Mammary epithelial cell (primary cell): Measurements from ENCODE around the gene FAM171A2.

Experiments
- CTCF ChIP-seq, 2 donors: IDR thresholded peaks in 1 of 2; conservative IDR thresholded peaks in 1 of 2; 2 replicates each; pipeline ENCODE4 v1.5.1; 2011 to 2012; ENCODE audit warnings: inconsistent platforms in 2 of 2, low read length in 2 of 2, mild to moderate bottlenecking in 2 of 2, control low read depth in 1 of 2, low read depth in 1 of 2; ENCODE audit not compliant: insufficient read depth in 1 of 2; ENCODE audit errors: extremely low read depth in 1 of 2
- EZH2 ChIP-seq: IDR thresholded peaks from 2 replicates; pipeline ENCODE4 v1.6.1; 2012; ENCODE audit warnings: low read length, inconsistent platforms, borderline replicate concordance

GRCh38 chr17:44409309-44410028 is 45.8 kb upstream of the FAM171A2 start:
- TF ChIP-seq EZH2 = no peak
- TF ChIP-seq CTCF (conservative IDR thresholded peaks at IDR 0.05 in 1 of 2, IDR thresholded peaks at IDR 0.05 in 1 of 2; ENCODE audit: extremely low read depth in 1 of 2, insufficient read depth in 1 of 2, low read depth in 1 of 2, low read length in 2 of 2) = no peak
